DMS79 treated with DMSO at 0.1 percent for 48 hours (cell line): Measurements from ENCODE around the gene DNAJB12.
"Not testable (repeated sequence)": the region's sequence is repeated elsewhere in the genome, so short reads cannot be mapped to it uniquely, and the experiment has no call there.

ENCODE experiments used
- DNase-seq: peaks from one replicate; lab custom pipeline; 2025; lab: John Stamatoyannopoulos, UW

Gene DNAJB12

DNA sequence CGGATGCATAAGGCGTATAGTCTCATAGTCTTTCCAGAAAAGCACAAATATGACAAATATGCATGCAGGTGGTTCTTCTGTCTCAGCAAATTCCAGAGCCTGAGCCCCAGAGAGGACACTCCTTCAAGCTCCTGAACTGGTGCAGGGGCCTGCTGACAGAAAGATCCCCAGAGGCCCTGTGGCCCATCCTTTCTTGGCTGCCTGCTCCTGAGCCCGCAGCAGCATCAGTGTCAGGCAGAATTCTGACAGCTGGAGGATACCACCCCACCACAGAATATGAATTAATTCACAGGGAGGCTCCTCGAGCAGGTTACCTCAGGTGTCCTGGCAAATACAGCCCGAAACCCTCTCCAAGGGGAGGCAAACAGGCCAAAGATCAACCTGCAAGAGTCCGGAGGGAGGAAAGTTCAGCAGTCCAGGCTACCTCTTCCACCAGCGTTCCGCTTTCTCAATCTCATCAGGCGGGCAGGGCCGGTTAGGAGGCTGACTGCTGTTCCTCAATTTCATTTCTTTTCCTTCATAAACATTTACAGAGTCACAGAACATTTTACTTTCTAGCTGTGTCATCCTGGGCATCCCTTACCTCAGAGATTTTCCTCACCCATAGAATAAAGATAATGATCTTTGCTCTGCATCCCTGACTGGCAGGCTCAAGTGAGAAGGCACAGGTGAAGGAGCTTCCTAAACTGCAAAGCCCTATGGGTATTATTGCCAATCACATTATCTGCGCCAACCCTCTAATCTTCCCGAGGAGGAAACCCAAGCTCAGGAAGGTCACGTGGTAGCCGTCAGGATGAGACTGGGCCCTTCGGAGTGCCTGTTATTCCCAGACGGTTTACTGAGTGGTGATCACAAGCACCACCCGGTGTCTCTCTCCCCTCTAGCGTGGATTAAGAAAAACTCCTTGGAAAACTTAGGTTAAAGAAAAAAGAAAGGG, 1.4 kb downstream of the DNAJB12 start:
- no peak for DNase-seq

DNA sequence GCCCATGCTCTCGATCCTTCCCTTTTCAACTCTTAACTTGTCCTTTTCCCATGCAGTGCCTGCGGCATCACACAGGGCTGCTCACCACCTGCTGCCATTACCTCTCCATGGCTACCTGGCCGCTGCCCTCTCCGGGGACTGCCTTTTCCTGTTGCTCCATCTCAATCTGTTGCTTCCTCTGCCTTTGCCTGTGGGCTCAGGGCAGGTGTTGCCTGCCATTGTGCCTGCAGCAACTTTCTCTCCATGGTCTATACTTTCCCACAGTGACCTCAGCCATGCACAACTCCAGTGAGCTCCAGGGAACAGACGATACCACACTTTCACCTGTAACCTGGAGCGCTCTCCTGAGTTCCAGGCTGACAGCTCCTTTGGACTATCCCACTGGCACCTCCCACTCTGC, 3.2 kb downstream of the DNAJB12 start:
- no peak for DNase-seq

DNA sequence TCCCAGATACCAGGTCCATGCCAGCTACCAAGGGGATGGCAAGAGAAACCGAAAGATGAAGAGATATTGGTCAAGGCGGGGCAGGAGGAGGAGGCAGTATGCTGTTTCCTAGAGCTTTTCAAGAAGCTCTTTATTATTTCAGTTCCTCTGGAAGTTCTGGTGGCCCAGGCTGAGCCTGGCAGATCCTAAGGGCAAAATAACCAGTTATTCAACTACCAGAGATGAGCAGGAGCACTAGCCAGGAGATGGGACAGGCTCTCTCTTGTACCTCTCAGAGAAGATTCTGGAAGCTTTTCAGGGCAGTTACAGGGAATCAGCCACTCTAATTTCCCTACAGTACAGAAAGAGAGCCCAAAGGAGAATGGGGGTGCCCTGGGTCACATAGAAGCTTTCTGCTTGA, 5.3 kb downstream of the DNAJB12 start:
- no peak for DNase-seq

DNA sequence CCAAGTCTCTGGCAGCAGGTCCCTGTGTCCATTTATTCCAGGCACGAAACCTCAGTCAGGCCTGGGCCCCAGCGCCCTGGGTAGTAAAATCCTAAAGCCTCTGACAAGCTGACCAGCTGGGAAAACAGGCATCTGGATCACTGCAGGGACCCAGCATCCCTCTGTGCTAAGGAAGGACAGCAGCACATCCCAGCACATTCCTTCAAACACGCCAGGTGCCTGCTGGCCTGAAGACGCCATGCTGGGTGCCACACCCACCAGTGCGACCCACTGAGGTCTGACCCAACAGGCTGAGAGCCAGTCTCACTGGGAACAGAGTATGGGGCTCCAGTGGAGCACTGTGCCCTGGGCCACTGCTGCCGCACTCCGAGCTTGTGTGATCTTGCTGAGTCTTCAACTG, 6.4 kb downstream of the DNAJB12 start:
- no peak for DNase-seq

DNA sequence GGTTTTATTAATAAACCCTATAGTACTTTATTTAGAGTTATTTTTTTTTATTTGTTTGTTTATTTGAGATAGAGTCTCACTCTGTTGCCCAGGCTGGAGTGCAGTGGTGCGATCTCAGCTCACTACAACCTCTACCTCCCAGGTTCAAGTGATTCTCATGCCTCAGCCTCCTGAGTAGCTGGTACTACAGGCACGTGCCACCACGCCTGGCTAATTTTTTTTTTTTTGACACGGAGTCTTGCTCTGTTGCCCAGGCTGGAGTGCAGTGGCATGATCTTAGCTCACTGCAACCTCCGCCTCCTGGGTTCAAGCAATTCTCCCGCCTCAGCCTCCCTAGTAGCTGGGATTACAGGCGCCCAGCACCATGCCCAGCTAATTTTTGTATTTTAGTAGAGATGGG, 8.6 kb downstream of the DNAJB12 start:
- not testable (repeated sequence) for DNase-seq

DNA sequence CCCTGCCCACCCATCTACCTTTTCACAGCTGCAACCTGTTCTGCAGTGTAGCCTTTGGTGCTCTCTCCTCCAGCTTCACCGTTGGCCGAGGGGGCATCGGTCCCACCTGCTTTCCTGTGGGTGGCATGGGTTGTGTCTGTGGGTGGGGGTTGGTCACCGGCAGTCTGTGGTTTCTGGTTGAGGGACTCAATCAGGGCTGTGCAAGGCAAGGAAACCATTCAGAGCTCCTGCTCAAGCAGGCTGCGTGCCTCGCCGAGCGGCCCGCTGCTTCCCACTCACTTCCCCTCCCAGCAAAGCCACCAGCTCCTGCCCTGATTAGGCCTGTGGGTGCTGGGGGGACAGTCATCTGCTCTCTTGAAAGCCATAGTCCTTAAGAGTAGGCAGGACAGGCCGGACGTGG, 9.8 kb downstream of the DNAJB12 start:
- no peak for DNase-seq

DNA sequence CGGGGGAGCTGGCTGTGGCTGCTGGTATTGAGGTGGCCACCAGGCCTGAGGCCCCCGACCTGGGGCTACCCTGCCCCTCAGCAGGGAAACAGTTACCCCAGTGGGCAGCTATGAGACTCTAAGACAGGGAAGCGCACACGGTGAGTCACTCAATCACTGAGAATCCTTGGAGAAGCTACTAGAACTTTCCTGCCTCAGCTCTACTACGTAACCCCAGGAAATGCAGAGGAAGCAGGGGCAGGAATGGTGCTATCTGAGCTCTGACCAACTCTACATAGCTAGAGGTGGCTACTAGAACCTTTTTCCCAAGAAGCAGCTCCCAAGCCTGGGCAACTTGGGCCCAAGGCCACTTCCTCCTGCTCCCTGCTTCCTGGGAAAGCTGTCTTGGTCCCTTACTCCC, 11.8 kb downstream of the DNAJB12 start:
- DNase-seq = no peak

DNA sequence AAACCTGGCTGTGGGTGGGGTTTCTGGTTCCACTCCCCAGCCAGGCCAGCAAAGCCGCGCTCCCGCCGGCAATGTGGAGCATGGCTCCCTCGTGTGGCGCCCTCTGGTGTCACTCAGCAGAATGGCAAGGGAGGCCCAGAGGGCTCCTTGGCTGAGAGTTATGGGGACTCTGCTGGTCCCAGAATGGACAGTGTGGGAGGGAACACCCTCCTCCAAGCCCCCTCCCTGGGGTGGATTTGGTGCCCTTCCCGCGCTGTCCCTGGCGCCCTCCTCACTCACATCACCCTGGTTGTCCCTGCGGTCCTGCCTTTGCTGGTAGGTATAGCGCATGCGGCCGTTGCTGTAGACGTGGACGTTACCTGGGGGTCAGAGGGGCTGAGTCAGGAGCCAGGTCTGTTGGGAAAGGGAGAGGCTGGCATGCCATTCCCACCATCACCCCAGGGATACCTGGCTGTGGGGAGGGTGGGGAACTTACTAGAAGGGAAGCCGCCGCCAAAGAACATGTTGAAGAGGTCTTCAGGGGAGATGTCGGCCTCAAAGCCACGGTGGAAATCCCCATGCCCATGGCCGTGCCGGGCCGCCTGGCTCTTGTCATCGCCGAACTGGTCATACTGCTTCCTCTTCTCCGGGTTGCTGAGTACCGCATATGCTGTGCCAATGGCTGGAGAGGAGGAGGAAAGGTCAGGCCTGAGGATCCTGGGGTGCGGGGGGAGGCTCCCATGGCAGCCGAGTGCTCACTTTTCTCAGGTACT, 14.0 kb downstream of the DNAJB12 start:
- no peak for DNase-seq

DNA sequence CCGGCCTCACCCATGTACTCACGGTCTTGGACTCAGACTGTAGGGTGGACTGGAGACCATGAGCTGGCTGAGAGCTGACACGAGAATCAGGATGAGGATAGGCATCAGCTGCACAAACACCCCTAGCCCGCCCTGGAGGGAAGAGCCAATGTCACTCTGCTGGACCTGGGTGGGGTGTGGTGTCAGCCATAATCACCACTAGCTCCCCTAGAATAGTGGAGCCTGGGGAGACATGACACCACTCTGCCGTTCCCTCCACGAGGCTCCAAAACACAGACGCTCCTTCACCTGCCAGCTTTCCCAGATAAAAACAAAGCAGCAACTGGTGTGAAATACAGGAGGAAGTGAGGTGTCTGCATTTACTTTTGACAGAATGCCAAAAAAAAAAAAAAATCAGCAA, 16.5 kb downstream of the DNAJB12 start:
- DNase-seq = no peak

DNA sequence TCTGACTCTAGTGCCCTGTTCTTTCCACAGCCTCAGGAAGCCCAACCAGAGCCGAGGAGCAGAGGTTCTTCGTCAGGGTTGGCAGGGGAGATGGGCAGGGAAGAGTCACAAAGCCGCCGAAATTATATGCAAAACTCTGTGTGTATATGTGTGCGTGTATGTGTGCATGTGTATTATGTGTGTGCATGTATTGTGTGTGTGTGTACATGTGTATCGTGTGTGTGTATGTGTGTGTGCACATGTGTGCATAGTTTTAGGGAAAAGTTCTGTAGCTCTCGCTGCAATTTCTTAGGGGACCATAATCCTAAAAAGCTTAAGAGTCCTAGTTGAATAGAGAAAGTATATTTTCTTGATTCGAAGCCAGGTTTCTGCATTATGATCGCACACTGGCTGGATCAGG, 17.0 kb downstream of the DNAJB12 start:
- DNase-seq = no peak

DNA sequence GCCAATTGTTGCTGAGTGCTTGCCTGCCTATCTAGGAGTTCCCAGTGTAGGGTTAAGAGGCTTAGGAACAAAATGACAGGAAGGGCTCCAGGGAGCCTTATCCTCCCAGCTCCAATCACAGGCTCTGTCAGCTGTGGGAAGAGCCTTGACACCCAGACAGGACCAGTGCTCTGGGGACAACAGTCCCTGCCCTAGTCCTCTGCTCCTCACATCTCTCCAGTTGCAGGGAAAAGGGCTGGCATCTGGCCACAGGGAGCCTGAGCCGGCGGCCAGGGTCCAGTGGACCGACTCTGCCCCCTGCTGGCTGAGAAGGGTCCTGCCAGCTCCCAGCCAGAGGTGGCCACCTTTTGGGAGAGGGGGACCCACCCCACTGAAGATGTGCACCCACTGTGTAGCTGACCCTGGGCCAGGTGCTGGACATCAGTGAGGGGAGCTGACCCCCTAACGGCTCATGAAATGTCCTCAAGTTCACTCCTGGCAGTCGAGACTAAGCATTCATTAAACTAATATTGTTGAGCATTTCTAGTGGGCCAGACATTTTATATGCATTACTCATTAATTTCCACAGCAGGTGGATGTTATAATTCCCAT, 17.6 kb downstream of the DNAJB12 start:
- DNase-seq = peak; percentile 15

DNA sequence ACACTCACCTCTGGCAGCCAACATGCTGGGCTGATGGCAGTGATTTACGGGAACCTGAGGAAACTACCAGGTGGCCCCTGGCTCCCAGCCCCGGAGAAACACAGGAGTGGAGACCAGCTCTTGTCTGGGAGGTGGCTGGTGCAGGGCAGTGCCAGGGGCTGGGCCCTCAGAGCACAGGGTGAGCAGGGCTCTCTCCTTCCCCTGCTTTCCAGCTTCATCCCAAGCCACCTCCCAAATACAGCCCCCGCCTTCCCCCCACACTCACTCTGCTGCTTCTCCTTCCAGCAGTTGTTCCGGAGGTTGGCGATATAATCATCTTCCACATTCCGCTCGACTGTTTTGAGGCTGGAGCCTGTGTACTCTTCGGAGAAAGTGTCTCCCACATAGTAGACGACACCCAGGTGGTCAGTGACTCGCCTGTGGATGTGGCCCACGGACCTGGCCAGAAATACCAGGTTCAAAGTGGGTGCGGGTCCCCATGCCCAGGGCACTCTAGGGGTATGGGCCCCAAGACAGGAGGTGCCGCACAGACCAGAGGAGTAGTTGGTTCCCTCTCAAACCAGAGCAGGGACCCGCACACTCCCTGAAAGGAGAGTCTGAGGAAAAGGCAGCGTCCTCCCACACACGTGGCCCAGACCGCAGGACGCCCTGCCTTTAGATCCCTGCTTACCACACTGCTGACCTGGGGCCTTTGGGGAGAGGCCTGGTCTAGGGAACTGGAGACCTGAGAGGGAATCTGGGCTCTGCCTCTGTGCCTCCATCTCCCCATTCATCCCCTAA, 18.3 kb downstream of the DNAJB12 start:
- no peak for DNase-seq

DNA sequence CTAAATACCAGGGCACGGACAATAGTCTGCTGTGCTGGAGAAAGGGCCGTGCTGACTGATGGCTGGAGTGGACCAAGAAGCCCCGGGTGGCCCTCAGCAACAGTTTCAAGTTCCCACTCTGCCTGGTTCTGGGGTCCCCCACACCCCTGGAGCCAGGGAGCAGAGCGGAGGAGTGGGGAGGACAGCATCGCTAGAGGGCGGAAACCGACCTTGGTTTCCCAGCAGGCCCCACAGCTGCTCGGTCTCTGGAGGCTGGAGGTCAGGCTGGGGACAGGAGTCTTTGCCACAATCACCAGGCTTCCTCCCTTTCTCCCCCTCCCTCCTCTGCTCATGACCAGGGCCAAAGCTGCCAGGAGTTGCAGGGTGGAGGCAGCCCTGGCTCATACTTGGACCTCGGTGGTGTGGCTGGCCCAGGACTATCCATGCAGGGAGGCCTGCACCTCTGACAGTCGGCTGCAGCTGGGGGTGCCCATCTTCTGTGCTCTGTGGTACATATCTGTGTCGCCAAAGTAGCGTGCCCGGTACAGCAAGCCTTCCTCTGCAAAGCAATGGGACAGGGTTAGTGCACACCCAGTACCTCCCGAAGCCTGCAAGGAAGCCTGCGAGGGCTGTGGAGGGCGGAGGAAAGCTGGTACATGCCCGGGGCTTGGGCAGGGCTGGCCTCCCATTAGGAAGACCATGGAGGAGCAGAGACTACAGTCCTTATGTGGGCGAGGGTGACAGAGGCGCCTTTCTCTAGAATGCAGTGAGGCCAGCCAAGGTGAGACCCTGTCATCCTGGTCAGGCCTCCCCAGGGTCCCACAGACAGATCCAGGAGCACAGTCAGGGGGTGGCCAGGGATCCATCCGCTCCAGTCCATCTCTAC, 19.1 kb downstream of the DNAJB12 start:
- DNase-seq = no peak

DNA sequence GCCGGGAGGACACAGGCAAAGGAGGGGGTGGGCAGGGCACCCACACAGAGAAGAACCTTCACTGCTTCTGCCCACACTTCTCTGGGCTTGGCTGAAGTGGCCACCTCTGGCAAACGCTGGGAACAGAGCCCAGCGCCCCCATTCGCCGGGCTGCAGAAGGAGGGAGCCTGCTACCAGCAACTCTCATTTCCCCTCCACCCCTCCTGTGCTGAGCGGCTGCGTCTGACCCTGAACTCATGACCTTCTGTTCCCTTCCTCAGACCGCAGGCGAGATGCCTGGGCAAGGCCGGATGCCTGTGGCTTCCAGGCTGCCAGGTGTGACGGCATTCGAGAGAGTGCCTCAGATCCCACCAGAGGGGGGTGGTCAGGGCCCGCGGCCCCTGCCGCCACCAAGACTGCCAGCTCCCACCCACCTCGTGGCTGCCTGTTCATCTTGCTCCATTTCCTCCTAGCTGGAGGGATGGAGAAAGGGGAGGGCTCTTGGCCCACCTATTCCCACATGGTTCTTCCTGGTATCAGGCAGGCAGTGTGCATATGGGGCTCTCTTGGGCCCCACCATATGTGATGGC, 19.8 kb downstream of the DNAJB12 start:
- DNase-seq = peak; percentile 54

DNA sequence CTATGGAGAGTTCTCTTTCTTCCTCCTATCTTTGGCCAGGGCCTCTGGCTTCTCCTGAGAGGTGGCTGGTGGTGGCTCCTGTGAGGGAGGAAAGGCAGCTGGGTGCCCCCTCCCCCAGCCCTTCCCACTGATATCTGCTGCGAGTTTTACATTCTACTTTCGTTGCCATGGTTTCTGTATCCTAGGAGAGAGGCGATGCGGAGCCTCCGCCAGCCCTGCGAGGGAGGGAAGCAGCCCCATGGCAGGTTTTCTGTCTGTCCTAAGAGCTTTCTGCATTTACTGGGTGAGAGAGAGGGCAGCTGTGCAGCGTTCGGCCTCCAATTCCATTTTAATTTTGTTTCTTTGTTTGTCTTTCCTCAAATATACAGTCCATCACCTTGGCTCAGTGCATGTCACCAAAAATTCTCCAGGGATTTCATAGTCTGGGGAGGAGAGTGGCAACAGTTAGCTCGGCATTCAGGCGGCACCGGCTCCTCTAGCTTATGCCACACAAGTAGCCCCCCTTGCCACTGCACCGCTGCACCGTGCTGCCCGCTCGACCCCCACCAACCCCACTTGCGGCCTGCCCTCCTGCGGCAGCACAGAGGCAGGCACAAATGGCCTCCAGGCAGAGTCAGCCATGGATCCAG, 20.4 kb downstream of the DNAJB12 start:
- peak; percentile 76 for DNase-seq

DNA sequence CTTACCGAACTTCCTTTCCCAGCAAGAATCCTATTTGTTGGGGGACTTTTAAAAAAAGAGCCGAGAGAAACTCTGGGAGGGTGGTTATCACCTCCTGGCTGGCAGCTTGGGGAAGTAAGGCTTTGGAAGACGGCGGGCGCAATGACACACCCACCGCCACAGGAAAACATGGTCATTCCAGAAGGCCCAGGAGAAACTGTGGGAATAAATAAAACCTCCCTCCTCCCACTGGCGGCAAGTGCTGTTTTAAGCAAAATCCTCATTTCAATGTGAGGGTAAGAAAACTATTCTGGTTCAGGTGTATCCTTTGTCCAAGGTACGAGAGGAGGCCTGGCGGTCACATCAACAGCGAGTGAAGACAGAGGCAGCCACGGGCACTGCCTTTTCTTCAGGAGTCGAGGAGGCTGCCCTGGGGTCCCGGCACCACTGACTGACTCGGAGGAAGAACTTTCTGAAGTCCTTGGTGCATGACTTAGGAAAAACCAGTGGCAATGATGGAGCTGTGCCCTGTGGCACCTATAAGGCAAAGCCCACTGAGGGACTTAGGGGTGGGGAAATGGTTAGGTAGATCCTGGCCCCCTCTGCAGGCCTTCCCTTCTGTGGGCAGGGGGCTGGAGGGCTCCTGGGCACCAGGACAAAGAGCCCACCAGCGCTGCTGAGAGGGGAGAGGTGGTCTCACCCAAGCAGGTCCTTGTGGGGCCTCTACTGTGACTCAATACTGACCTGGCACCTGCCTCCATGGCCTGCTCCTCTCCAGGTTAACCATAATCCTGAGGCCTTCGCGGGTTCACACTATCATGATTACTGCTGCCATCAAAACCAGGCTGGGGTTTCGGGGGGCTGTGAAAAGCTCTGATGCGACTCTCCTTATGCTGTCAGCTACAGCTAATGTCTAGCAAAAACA, 21.4 kb downstream of the DNAJB12 start:
- no peak for DNase-seq

DNA sequence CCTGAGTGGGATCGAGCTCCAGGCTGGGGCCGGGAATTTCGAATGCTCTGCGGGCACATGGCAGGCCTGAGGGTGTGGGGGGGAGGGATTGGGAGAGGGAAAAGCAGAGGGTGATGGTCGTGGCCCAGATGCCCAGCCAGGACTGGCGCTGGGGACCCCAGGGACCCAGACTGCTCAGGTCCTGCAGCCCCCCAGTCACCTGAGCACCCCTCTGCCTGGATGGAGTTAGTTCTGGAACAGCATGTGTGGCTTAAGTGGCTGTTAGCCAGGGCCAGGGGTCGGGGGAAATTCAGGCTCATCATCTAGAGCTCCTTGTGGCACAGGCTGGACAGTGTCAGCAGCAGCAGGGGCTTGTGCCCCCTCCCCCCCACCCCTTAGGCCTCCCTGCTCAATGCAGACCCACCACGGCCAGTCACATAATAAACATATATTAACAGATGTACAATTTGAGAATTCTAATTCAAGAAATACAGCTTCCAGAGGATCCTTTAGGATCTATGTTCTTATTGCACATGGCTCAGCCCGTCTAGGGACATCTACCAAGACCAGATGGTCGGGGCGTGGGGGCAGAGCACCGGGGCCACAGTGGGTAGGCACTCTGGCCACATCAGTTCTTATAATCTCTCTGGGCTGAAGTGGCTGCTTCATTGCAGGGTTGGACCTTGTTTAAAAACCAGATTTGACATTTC, 22.2 kb downstream of the DNAJB12 start:
- no peak for DNase-seq

DNA sequence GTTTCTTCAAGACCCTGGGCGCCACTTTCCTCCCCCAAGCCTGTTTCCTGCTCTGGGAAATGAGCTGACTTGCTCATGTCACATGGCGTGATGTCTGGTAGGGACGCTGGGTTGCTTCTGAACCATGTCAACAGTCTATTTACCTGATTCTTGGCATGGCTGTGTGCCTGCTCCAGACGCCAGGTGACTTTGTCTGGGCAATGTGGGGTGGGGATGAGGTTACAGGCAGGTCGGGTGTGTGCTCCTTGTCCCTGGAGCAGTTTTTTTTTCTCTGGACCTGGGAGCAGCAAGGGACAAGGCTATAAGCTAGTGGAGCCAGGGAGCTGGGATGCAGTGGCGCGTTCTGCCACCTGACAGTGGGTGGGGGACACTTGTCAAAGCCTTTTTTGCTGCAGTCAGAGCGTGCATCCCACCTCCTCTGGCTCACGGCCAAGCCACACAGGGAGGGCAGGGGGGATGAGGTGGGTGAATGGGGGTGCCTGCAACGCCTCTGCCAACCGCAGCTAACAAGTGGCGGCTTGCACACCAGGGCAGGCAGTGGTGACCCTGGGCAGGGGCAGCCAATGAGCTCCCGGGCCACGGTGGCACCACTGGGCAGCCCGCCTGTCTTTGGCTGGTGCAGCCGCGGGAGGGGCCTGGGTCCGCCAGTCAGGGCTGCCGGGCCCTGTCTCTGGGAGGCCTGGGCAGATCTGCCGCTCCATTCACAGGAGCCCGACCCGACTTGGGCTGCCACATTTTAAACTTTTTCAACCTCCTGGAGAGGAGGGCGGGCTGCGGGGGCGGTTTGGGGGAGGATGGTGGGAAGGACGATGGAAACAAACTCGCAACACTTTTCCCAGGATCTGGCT, 22.9 kb downstream of the DNAJB12 start:
- DNase-seq = peak; percentile 87
